ENCODE results near the gene HDAC9. TPM values are rescaled to one million over a fixed set of nuclear protein-coding genes. Genes with fewer than 3 reads are reported as not detected.

The HDAC9 gene
- total and polyA plus RNA-seq, 7 experiments from 2014 or later = 0.08 to 32.1 (median 0.30) TPM

- Mint-ChIP-seq H3K27ac (no peak overlapping the region), H3K27me3 (no peaks in the 10 kb centered on the region), H3K4me1 (peaks cover 0 to 5% (median 0%) of the 10 kb centered on the region in 7 donors), H3K9me3 (no peaks in the 10 kb centered on the region), H3K36me3 (no peaks in the 10 kb centered on the region), H3K4me3 (no peak overlapping the region)
- DNase-seq = no peak
- ChIA-PET CTCF (no interaction called here), POLR2A (no interaction called here)
- no peaks in the 10 kb centered on the region for H3K36me3 ChIP-seq (ENCODE audit: control insufficient read depth in 2 of 3, insufficient read depth in 3 of 3, low read length in 3 of 3)
- no peaks in the 10 kb centered on the region for H3K27me3 ChIP-seq (ENCODE audit: control insufficient read depth in 2 of 2, insufficient read depth in 2 of 2, low read length in 2 of 2)
- no peaks in the 10 kb centered on the region for H3K4me1 ChIP-seq (ENCODE audit: control insufficient read depth in 2 of 2, insufficient read depth in 2 of 2, low read length in 2 of 2)
- H3K9me3 ChIP-seq (ENCODE audit: control insufficient read depth in 2 of 3, low read length in 3 of 3) = no peaks in the 10 kb centered on the region
- H3K4me3 ChIP-seq (ENCODE audit: low read length) = no peak overlapping the region
- peak; percentile 27 for ATAC-seq
- no peak overlapping the region for H3K27ac ChIP-seq (ENCODE audit: low read depth, low read length)
- intact Hi-C loops (cut with micrococcal nuclease) = loop anchor here in 1 of 2 donors (1.0 to 10.0 kb wide), 3 partner anchors 76 to 1077 kb away; no protein-coding TSS in a partner anchor
These were observed 94.7 kb downstream of the HDAC9 start for GRCh38 chr7:18590241-18590640.

- CTCF ChIA-PET = no interaction called here
- DNase-seq (no peak), ATAC-seq (no peak)
- H3K36me3 Mint-ChIP-seq = no peaks in the 10 kb centered on the region
- peaks cover 0 to 5% (median 0%) of the 10 kb centered on the region in 7 donors for H3K4me1 Mint-ChIP-seq
- Histone ChIP-seq H3K4me3 (ENCODE audit: low read length) (no peak overlapping the region), H3K4me1 (ENCODE audit: control insufficient read depth in 2 of 2, insufficient read depth in 2 of 2, low read length in 2 of 2) (no peaks in the 10 kb centered on the region), H3K9me3 (ENCODE audit: control insufficient read depth in 2 of 3, low read length in 3 of 3) (no peaks in the 10 kb centered on the region), H3K27me3 (ENCODE audit: control insufficient read depth in 2 of 2, insufficient read depth in 2 of 2, low read length in 2 of 2) (no peaks in the 10 kb centered on the region), H3K27ac (ENCODE audit: low read depth, low read length) (no peak overlapping the region), H3K36me3 (ENCODE audit: control insufficient read depth in 2 of 3, insufficient read depth in 3 of 3, low read length in 3 of 3) (no peaks in the 10 kb centered on the region)
- H3K9me3 Mint-ChIP-seq = no peaks in the 10 kb centered on the region
- intact Hi-C loops (cut with micrococcal nuclease) = loop anchor here in 1 of 2 donors (1.0 to 10.0 kb wide), 3 partner anchors 75 to 1076 kb away; no protein-coding TSS in a partner anchor
- POLR2A ChIA-PET = no interaction called here
- H3K4me3 Mint-ChIP-seq = no peak overlapping the region
- no peak overlapping the region for H3K27ac Mint-ChIP-seq
- H3K27me3 Mint-ChIP-seq = no peaks in the 10 kb centered on the region
These were observed 95.3 kb downstream of the HDAC9 start for GRCh38 chr7:18590744-18591340.

GRCh38 chr7:18593602-18594279 lies 98.2 kb downstream of the HDAC9 start:
- H3K9me3 Mint-ChIP-seq = peaks cover 0 to 4% (median 0%) of the 10 kb centered on the region in 11 donors
- CTCF ChIA-PET = no interaction called here
- H3K27ac Mint-ChIP-seq = no peak overlapping the region
- no peaks in the 10 kb centered on the region for H3K4me1 ChIP-seq (ENCODE audit: control insufficient read depth in 2 of 2, insufficient read depth in 2 of 2, low read length in 2 of 2)
- intact Hi-C loops (cut with micrococcal nuclease) = loop anchor here in 1 of 2 donors (5.0 to 10.0 kb wide), 2 partner anchors 461 to 1074 kb away; no protein-coding TSS in a partner anchor
- no peaks in the 10 kb centered on the region for H3K27me3 Mint-ChIP-seq
- no peaks in the 10 kb centered on the region for H3K36me3 ChIP-seq (ENCODE audit: control insufficient read depth in 2 of 3, insufficient read depth in 3 of 3, low read length in 3 of 3)
- no peak overlapping the region for H3K4me3 ChIP-seq (ENCODE audit: low read length)
- no peaks in the 10 kb centered on the region for H3K36me3 Mint-ChIP-seq
- no peak overlapping the region for H3K4me3 Mint-ChIP-seq
- H3K9me3 ChIP-seq (ENCODE audit: control insufficient read depth in 2 of 3, low read length in 3 of 3) = no peaks in the 10 kb centered on the region
- no peak overlapping the region for H3K27ac ChIP-seq (ENCODE audit: low read depth, low read length)
- no peaks in the 10 kb centered on the region for H3K27me3 ChIP-seq (ENCODE audit: control insufficient read depth in 2 of 2, insufficient read depth in 2 of 2, low read length in 2 of 2)
- no peak for ATAC-seq
- POLR2A ChIA-PET = no interaction called here
- H3K4me1 Mint-ChIP-seq = peaks cover 0 to 5% (median 0%) of the 10 kb centered on the region in 7 donors
- DNase-seq = no peak

- DNase-seq (no peak), ATAC-seq (no peak)
- Mint-ChIP-seq H3K36me3 (peaks cover 0 to under 1% (median 0%) of the 10 kb centered on the region in 5 donors), H3K4me3 (no peak overlapping the region), H3K4me1 (peaks cover 0 to 3% (median 0%) of the 10 kb centered on the region in 7 donors), H3K9me3 (peaks cover 0 to 26% (median 7%) of the 10 kb centered on the region in 11 donors), H3K27ac (no peak overlapping the region), H3K27me3 (no peaks in the 10 kb centered on the region)
- Histone ChIP-seq H3K36me3 (ENCODE audit: control insufficient read depth in 2 of 3, insufficient read depth in 3 of 3, low read length in 3 of 3) (no peaks in the 10 kb centered on the region), H3K27me3 (ENCODE audit: control insufficient read depth in 2 of 2, insufficient read depth in 2 of 2, low read length in 2 of 2) (no peaks in the 10 kb centered on the region), H3K27ac (ENCODE audit: low read depth, low read length) (no peak overlapping the region), H3K4me1 (ENCODE audit: control insufficient read depth in 2 of 2, insufficient read depth in 2 of 2, low read length in 2 of 2) (no peaks in the 10 kb centered on the region), H3K9me3 (ENCODE audit: control insufficient read depth in 2 of 3, low read length in 3 of 3) (no peaks in the 10 kb centered on the region), H3K4me3 (ENCODE audit: low read length) (no peak overlapping the region)
- ChIA-PET CTCF (no interaction called here), POLR2A (no interaction called here)
- intact Hi-C loops (cut with micrococcal nuclease) = loop anchor here in 1 of 2 donors (10.0 kb wide), 1 partner anchor 457 kb away; no protein-coding TSS in a partner anchor
These were observed 102.2 kb downstream of the HDAC9 start for GRCh38 chr7:18597754-18598153.

DNA sequence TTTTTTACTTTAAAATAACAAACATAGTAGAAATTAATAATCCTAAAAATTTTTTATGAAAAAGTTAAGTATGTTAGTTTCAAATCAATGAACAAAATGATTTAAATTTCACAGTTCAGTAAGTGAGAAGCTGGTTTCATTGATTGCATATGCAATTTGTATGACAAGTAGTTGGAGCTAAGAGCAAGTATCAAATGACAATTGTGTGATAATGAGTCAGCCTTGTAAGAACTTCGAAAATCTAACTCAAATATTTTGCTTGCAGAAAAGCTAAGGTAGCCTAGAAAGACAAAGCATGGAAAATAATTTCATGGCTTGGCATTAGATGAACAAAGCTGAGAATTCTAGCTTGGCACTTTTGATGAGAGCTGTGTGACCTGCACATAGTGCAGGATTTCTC lies 111.5 kb downstream of the HDAC9 start:
- DNase-seq (no peak), ATAC-seq (no peak)
- no peaks in the 10 kb centered on the region for H3K9me3 ChIP-seq (ENCODE audit: control insufficient read depth in 2 of 3, low read length in 3 of 3)
- intact Hi-C loops (cut with micrococcal nuclease) = no loop called here
- POLR2A ChIA-PET = no interaction called here
- no peak overlapping the region for H3K4me3 ChIP-seq (ENCODE audit: low read length)
- no peaks in the 10 kb centered on the region for H3K27me3 ChIP-seq (ENCODE audit: control insufficient read depth in 2 of 2, insufficient read depth in 2 of 2, low read length in 2 of 2)
- H3K27ac Mint-ChIP-seq = no peak overlapping the region
- H3K4me1 Mint-ChIP-seq = no peaks in the 10 kb centered on the region
- peaks cover 0 to 5% (median 0%) of the 10 kb centered on the region in 5 donors for H3K36me3 Mint-ChIP-seq
- peaks cover 6 to 31% (median 15%) of the 10 kb centered on the region in 11 donors for H3K9me3 Mint-ChIP-seq
- no peaks in the 10 kb centered on the region for H3K4me1 ChIP-seq (ENCODE audit: control insufficient read depth in 2 of 2, insufficient read depth in 2 of 2, low read length in 2 of 2)
- H3K4me3 Mint-ChIP-seq = no peak overlapping the region
- H3K27me3 Mint-ChIP-seq = no peaks in the 10 kb centered on the region
- no peaks in the 10 kb centered on the region for H3K36me3 ChIP-seq (ENCODE audit: control insufficient read depth in 2 of 3, insufficient read depth in 3 of 3, low read length in 3 of 3)
- no peak overlapping the region for H3K27ac ChIP-seq (ENCODE audit: low read depth, low read length)
- CTCF ChIA-PET = no interaction called here

DNA sequence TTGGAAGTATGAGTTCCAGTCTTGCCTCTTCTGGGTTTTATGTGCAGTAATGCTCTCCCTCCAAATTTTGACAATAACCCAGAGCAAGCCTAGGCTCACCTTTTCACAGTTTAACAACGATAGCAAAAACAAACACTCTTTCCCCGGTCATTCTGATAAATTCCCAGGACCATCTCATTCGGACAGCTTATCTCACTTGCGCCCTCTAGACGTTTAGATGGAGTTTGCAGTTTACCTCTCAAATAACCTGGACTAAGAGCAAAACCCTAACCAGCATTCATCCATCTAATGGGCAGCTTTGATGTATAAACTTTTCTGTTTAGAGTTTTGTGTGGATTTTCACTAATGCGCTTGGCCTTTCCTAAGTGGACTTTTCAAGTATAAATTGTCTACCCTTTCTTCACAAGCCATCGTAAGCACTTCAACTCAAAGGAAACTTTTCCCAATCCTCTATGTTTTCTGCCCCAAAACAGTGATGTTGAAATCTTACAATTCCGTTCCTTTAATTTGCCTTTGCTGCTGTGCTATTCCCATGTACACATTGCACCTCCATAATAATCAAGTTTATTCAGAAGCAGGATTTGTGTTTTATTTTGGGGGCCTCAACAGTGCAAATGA lies 114.9 kb downstream of the HDAC9 start:
- Mint-ChIP-seq H3K27ac (no peak overlapping the region), H3K27me3 (no peaks in the 10 kb centered on the region), H3K4me1 (no peaks in the 10 kb centered on the region), H3K4me3 (no peak overlapping the region), H3K36me3 (no peaks in the 10 kb centered on the region), H3K9me3 (peaks cover 0 to 7% (median 2%) of the 10 kb centered on the region in 11 donors)
- DNase-seq = no peak
- POLR2A ChIA-PET = no interaction called here
- H3K27ac ChIP-seq (ENCODE audit: low read depth, low read length) = no peak overlapping the region
- intact Hi-C loops (cut with micrococcal nuclease) = no loop called here
- H3K4me3 ChIP-seq (ENCODE audit: low read length) = no peak overlapping the region
- H3K4me1 ChIP-seq (ENCODE audit: control insufficient read depth in 2 of 2, insufficient read depth in 2 of 2, low read length in 2 of 2) = no peaks in the 10 kb centered on the region
- no peaks in the 10 kb centered on the region for H3K36me3 ChIP-seq (ENCODE audit: control insufficient read depth in 2 of 3, insufficient read depth in 3 of 3, low read length in 3 of 3)
- CTCF ChIA-PET = no interaction called here
- no peaks in the 10 kb centered on the region for H3K9me3 ChIP-seq (ENCODE audit: control insufficient read depth in 2 of 3, low read length in 3 of 3)
- ATAC-seq = no peak
- H3K27me3 ChIP-seq (ENCODE audit: control insufficient read depth in 2 of 2, insufficient read depth in 2 of 2, low read length in 2 of 2) = no peaks in the 10 kb centered on the region
